NCI-H446 treated with DMSO at 0.1 percent for 48 hours (cell line): ENCODE measurements around the gene LSM14A.
"Not testable (repeated sequence)": the region's sequence is repeated elsewhere in the genome, so short reads cannot be mapped to it uniquely, and the experiment has no call there.

Experiments
- DNase-seq: peaks from one replicate; lab custom pipeline; 2025; lab: John Stamatoyannopoulos, UW

LSM14A gene

GRCh38 chr19:34158966-34159365 lies 13.3 kb upstream of the LSM14A start:
- not testable (repeated sequence) for DNase-seq

- not testable (repeated sequence) for DNase-seq
Observed at GRCh38 chr19:34159541-34159940, 12.8 kb upstream of the LSM14A start.

GRCh38 chr19:34161902-34162301 lies 10.4 kb upstream of the LSM14A start:
- not testable (repeated sequence) for DNase-seq

GRCh38 chr19:34165295-34165738 lies 7.0 kb upstream of the LSM14A start:
- no peak for DNase-seq

- DNase-seq = not testable (repeated sequence)
Observed at GRCh38 chr19:34169475-34170199, 2.7 kb upstream of the LSM14A start.

GRCh38 chr19:34171539-34171876 lies 796 bp upstream of the LSM14A start:
- no peak for DNase-seq

GRCh38 chr19:34172661-34173192 lies 423 bp downstream of the LSM14A start:
- no peak for DNase-seq

- DNase-seq = no peak
Observed at GRCh38 chr19:34173193-34173956, 1.1 kb downstream of the LSM14A start.

GRCh38 chr19:34175173-34175572 lies 2.9 kb downstream of the LSM14A start:
- not testable (repeated sequence) for DNase-seq

- DNase-seq = no peak
Observed at GRCh38 chr19:34176581-34176980, 4.3 kb downstream of the LSM14A start.

GRCh38 chr19:34178274-34178610 lies 5.9 kb downstream of the LSM14A start:
- no peak for DNase-seq

GRCh38 chr19:34179066-34179465 lies 6.8 kb downstream of the LSM14A start:
- no peak for DNase-seq

GRCh38 chr19:34180273-34180672 lies 8.0 kb downstream of the LSM14A start:
- DNase-seq = no peak

- no peak for DNase-seq
Observed at GRCh38 chr19:34180709-34181108, 8.4 kb downstream of the LSM14A start.

- DNase-seq = no peak
Observed at GRCh38 chr19:34181111-34181864, 9.0 kb downstream of the LSM14A start.

- no peak for DNase-seq
Observed at GRCh38 chr19:34182125-34182524, 9.8 kb downstream of the LSM14A start.

- DNase-seq = no peak
Observed at GRCh38 chr19:34184880-34185491, 12.7 kb downstream of the LSM14A start.

- no peak for DNase-seq
Observed at GRCh38 chr19:34186205-34186604, 13.9 kb downstream of the LSM14A start.

GRCh38 chr19:34187011-34187410 lies 14.7 kb downstream of the LSM14A start:
- no peak for DNase-seq

- no peak for DNase-seq
Observed at GRCh38 chr19:34188408-34188807, 16.1 kb downstream of the LSM14A start.

GRCh38 chr19:34189199-34189916 lies 17.1 kb downstream of the LSM14A start:
- no peak for DNase-seq
